Activated CD4-positive, alpha-beta T cell treated with anti-CD3 and anti-CD28 coated beads, Interleukin-2, amount 10 ng/mL, durations not matched to agents 7 days and 5 days (primary cell): ENCODE results near the gene MVB12B. TPM values are rescaled to one million over a fixed set of nuclear protein-coding genes. Genes with fewer than 3 reads are reported as not detected.
A peak's percentile ranks its signal among the peaks of the same experiment; 100 is the strongest.

Source experiments
- CTCF ChIA-PET: fragments of 350-600 bp; sonication (Branson Sonifier 250); formaldehyde crosslinking; loops from one replicate; lab custom pipeline; 2021; ENCODE audit warnings: antibody characterized with exemption; lab: Charles Lee
- POLR2A ChIA-PET: fragments of 350-600 bp; sonication (Branson Sonifier 250); formaldehyde crosslinking; loops from one replicate; lab custom pipeline; 2021; ENCODE audit warnings: antibody characterized with exemption; lab: Charles Lee
- DNase-seq: peaks from one replicate; pipeline ENCODE4 v3.0.0-alpha.2; 2020
- H3K27ac Mint-ChIP-seq: one replicate; pipeline ENCODE4 v1.8.0; 2021; ENCODE audit warnings: mild to moderate bottlenecking, moderate library complexity, mixed read lengths
- H3K27me3 Mint-ChIP-seq: one replicate; pipeline ENCODE4 v1.8.0; 2021; ENCODE audit warnings: mixed read lengths
- H3K36me3 Mint-ChIP-seq: one replicate; pipeline ENCODE4 v1.8.0; 2021; ENCODE audit warnings: low read depth, mixed read lengths
- H3K4me1 Mint-ChIP-seq: one replicate; pipeline ENCODE4 v1.8.0; 2021; ENCODE audit warnings: mixed read lengths
- H3K4me3 Mint-ChIP-seq: one replicate; pipeline ENCODE4 v1.8.0; 2021; ENCODE audit warnings: mild to moderate bottlenecking, moderate library complexity, mixed read lengths
- H3K9me3 Mint-ChIP-seq: one replicate; pipeline ENCODE4 v1.8.0; 2021; ENCODE audit warnings: mixed read lengths
- total RNA-seq, 2 experiments: library from RNA; stranded (reverse); gene quantifications; one replicate each; pipeline ENCODE4 v1.2.3, GENCODE V29; 2021

MVB12B gene
- total RNA-seq, 2 experiments from 2014 or later, result 7.3 to 7.6 TPM

GRCh38 chr9:126462617-126463016, 136.0 kb downstream of the MVB12B start:
- peaks cover 19% of the 10 kb centered on the region for H3K4me1 Mint-ChIP-seq
- H3K36me3 Mint-ChIP-seq, result peaks cover 9% of the 10 kb centered on the region
- CTCF ChIA-PET, result interaction anchor here (2.2 to 2.5 kb wide), 2 partner anchors 11 to 64 kb away, joined by 5 to 7 read pairs; no protein-coding TSS in a partner anchor
- no peaks in the 10 kb centered on the region for H3K9me3 Mint-ChIP-seq
- POLR2A ChIA-PET, result no interaction called here
- no peak for DNase-seq
- H3K4me3 Mint-ChIP-seq, result no peak overlapping the region
- peaks cover 3% of the 10 kb centered on the region for H3K27me3 Mint-ChIP-seq
- no peak overlapping the region for H3K27ac Mint-ChIP-seq

- DNase-seq, result no peak
- peaks cover 8% of the 10 kb centered on the region for H3K27me3 Mint-ChIP-seq
- no peaks in the 10 kb centered on the region for H3K9me3 Mint-ChIP-seq
- POLR2A ChIA-PET, result no interaction called here
- CTCF ChIA-PET, result interaction anchor here (1.1 to 2.2 kb wide), 2 partner anchors 47 to 65 kb away, joined by 3 to 5 read pairs; no protein-coding TSS in a partner anchor
- no peak overlapping the region for H3K4me3 Mint-ChIP-seq
- H3K4me1 Mint-ChIP-seq, result peaks cover 27% of the 10 kb centered on the region
- no peak overlapping the region for H3K27ac Mint-ChIP-seq
- H3K36me3 Mint-ChIP-seq, result peaks cover 16% of the 10 kb centered on the region
Measured at GRCh38 chr9:126463426-126463825, 136.8 kb downstream of the MVB12B start.

GRCh38 chr9:126464694-126465441, 138.2 kb downstream of the MVB12B start:
- POLR2A ChIA-PET, result no interaction called here
- no peak overlapping the region for H3K4me3 Mint-ChIP-seq
- no peak for DNase-seq
- H3K36me3 Mint-ChIP-seq, result peaks cover 19% of the 10 kb centered on the region
- no peaks in the 10 kb centered on the region for H3K9me3 Mint-ChIP-seq
- CTCF ChIA-PET, result interaction anchor here (1.1 kb wide), 3 partner anchors 8 to 48 kb away, joined by 3 to 7 read pairs (median 4); no protein-coding TSS in a partner anchor
- peak overlapping the region; percentile 73 for H3K27ac Mint-ChIP-seq
- H3K27me3 Mint-ChIP-seq, result peaks cover 11% of the 10 kb centered on the region
- peaks cover 41% of the 10 kb centered on the region for H3K4me1 Mint-ChIP-seq

GRCh38 chr9:126465977-126466376, 139.3 kb downstream of the MVB12B start:
- DNase-seq, result no peak
- H3K27ac Mint-ChIP-seq, result no peak overlapping the region
- H3K27me3 Mint-ChIP-seq, result peaks cover 11% of the 10 kb centered on the region
- POLR2A ChIA-PET, result no interaction called here
- H3K4me1 Mint-ChIP-seq, result peaks cover 52% of the 10 kb centered on the region
- H3K36me3 Mint-ChIP-seq, result peaks cover 19% of the 10 kb centered on the region
- CTCF ChIA-PET, result interaction anchor here (1.1 kb wide), 1 partner anchor 31 kb away, joined by 4 read pairs; no protein-coding TSS in a partner anchor
- H3K9me3 Mint-ChIP-seq, result no peaks in the 10 kb centered on the region
- H3K4me3 Mint-ChIP-seq, result no peak overlapping the region

- Mint-ChIP-seq H3K9me3 (no peaks in the 10 kb centered on the region), H3K27ac (peak overlapping the region; percentile 95), H3K4me3 (no peak overlapping the region), H3K4me1 (peaks cover 75% of the 10 kb centered on the region), H3K27me3 (peaks cover 15% of the 10 kb centered on the region), H3K36me3 (peaks cover 30% of the 10 kb centered on the region)
- CTCF ChIA-PET, result interaction anchor here (0.6 to 2.1 kb wide), 2 partner anchors 20 to 1054 kb away, joined by 3 to 6 read pairs; no protein-coding TSS in a partner anchor
- DNase-seq, result no peak
- POLR2A ChIA-PET, result no interaction called here
Measured at GRCh38 chr9:126468141-126468825, 141.7 kb downstream of the MVB12B start.

- Mint-ChIP-seq H3K4me3 (peak overlapping the region; percentile 59), H3K27ac (peak overlapping the region; percentile 95), H3K4me1 (peaks cover 82% of the 10 kb centered on the region), H3K9me3 (peaks cover 4% of the 10 kb centered on the region), H3K36me3 (peaks cover 42% of the 10 kb centered on the region), H3K27me3 (peaks cover 29% of the 10 kb centered on the region)
- POLR2A ChIA-PET, result no interaction called here
- DNase-seq, result peak; percentile 11
- CTCF ChIA-PET, result interaction anchor here (1.1 to 3.9 kb wide), 5 partner anchors 12 to 72 kb away, joined by 3 to 18 read pairs (median 7); no protein-coding TSS in a partner anchor
Measured at GRCh38 chr9:126470241-126470993, 143.8 kb downstream of the MVB12B start.

GRCh38 chr9:126471084-126471624, 144.5 kb downstream of the MVB12B start:
- Mint-ChIP-seq H3K27ac (peak overlapping the region; percentile 95), H3K27me3 (peaks cover 29% of the 10 kb centered on the region), H3K9me3 (peaks cover 4% of the 10 kb centered on the region), H3K4me1 (peaks cover 76% of the 10 kb centered on the region), H3K36me3 (peaks cover 42% of the 10 kb centered on the region), H3K4me3 (peak overlapping the region; percentile 59)
- DNase-seq, result peak; percentile 89
- POLR2A ChIA-PET, result no interaction called here
- CTCF ChIA-PET, result interaction anchor here (1.1 to 3.9 kb wide), 4 partner anchors 11 to 73 kb away, joined by 3 to 18 read pairs (median 11); no protein-coding TSS in a partner anchor

GRCh38 chr9:126472198-126472947, 145.7 kb downstream of the MVB12B start:
- DNase-seq, result no peak
- Mint-ChIP-seq H3K27ac (peak overlapping the region; percentile 95), H3K4me1 (peaks cover 72% of the 10 kb centered on the region), H3K36me3 (peaks cover 45% of the 10 kb centered on the region), H3K9me3 (peaks cover 6% of the 10 kb centered on the region), H3K27me3 (peaks cover 31% of the 10 kb centered on the region), H3K4me3 (no peak overlapping the region)
- ChIA-PET POLR2A (no interaction called here), CTCF (interaction anchor here (0.6 to 3.9 kb wide), 7 partner anchors 10 to 298 kb away, joined by 3 to 18 read pairs (median 7); no protein-coding TSS in a partner anchor)

GRCh38 chr9:126472948-126473298, 146.3 kb downstream of the MVB12B start:
- Mint-ChIP-seq H3K36me3 (peaks cover 41% of the 10 kb centered on the region), H3K4me3 (no peak overlapping the region), H3K27me3 (peaks cover 33% of the 10 kb centered on the region), H3K4me1 (peaks cover 66% of the 10 kb centered on the region), H3K9me3 (peaks cover 8% of the 10 kb centered on the region), H3K27ac (peak overlapping the region; percentile 39)
- CTCF ChIA-PET, result interaction anchor here (0.6 to 3.9 kb wide), 6 partner anchors 10 to 299 kb away, joined by 3 to 18 read pairs (median 8); no protein-coding TSS in a partner anchor
- no peak for DNase-seq
- POLR2A ChIA-PET, result no interaction called here

- ChIA-PET POLR2A (no interaction called here), CTCF (interaction anchor here (2.6 to 3.9 kb wide), 3 partner anchors 8 to 76 kb away, joined by 10 to 18 read pairs (median 15); no protein-coding TSS in a partner anchor)
- Mint-ChIP-seq H3K27me3 (peaks cover 28% of the 10 kb centered on the region), H3K9me3 (peaks cover 8% of the 10 kb centered on the region), H3K4me1 (peaks cover 55% of the 10 kb centered on the region), H3K27ac (no peak overlapping the region), H3K4me3 (no peak overlapping the region), H3K36me3 (peaks cover 33% of the 10 kb centered on the region)
- DNase-seq, result no peak
Measured at GRCh38 chr9:126474206-126474765, 147.7 kb downstream of the MVB12B start.

GRCh38 chr9:126474786-126475485, 148.3 kb downstream of the MVB12B start:
- H3K4me1 Mint-ChIP-seq, result peaks cover 48% of the 10 kb centered on the region
- POLR2A ChIA-PET, result no interaction called here

More at GRCh38 chr9:126474786-126475485, 148.3 kb downstream of the MVB12B start:
- peaks cover 8% of the 10 kb centered on the region for H3K9me3 Mint-ChIP-seq
- peaks cover 28% of the 10 kb centered on the region for H3K27me3 Mint-ChIP-seq
- CTCF ChIA-PET, result no interaction called here
- H3K27ac Mint-ChIP-seq, result no peak overlapping the region
- H3K4me3 Mint-ChIP-seq, result no peak overlapping the region
- peaks cover 33% of the 10 kb centered on the region for H3K36me3 Mint-ChIP-seq
- no peak for DNase-seq
